Neural progenitor cell (in vitro differentiated cells): ENCODE data around the gene KCNA10.

Experiments used
- CTCF ChIP-seq: fragments of 200-600 bp; sonication (generic); IDR thresholded peaks from 2 replicates; pipeline ENCODE4 v1.5.1; 2017; ENCODE audit warnings: antibody characterized with exemption, mild to moderate bottlenecking
- EZH2 ChIP-seq: fragments of 200-600 bp; sonication (generic); IDR thresholded peaks from 2 replicates; pipeline ENCODE4 v1.6.1; 2017; ENCODE audit warnings: antibody characterized with exemption, mild to moderate bottlenecking, moderate library complexity
- EZH2phosphoT487 ChIP-seq: fragments of 200-600 bp; sonication (generic); IDR thresholded peaks from 2 replicates; pipeline ENCODE4 v1.6.1; 2017; ENCODE audit warnings: antibody characterized with exemption

GRCh38 chr1:110535985-110536384 lies 17.0 kb upstream of the KCNA10 start:
- no peak for TF ChIP-seq CTCF
- TF ChIP-seq EZH2phosphoT487: no peak
- no peak for TF ChIP-seq EZH2
